Hepatocyte (in vitro differentiated cells): ENCODE measurements around the gene FOSB. TPM values are rescaled to one million over a fixed set of nuclear protein-coding genes. Genes with fewer than 3 reads are reported as not detected.
A peak's percentile ranks its signal among the peaks of the same experiment; 100 is the strongest.

Experiments
- DNase-seq: peaks from one replicate; pipeline ENCODE4 v3.0.0-alpha.2; 2016; ENCODE audit warnings: low spot score
- H2AFZ ChIP-seq: fragments of 200-600 bp; sonication (generic); 2 replicates; pipeline ENCODE4 v1.6.0; 2016; ENCODE audit warnings: antibody characterized with exemption, mild to moderate bottlenecking
- H3K27ac ChIP-seq: fragments of 200-600 bp; sonication (generic); 2 replicates; pipeline ENCODE4 v1.5.1; 2016; ENCODE audit warnings: mild to moderate bottlenecking
- H3K27me3 ChIP-seq: fragments of 200-600 bp; sonication (generic); 2 replicates; pipeline ENCODE4 v1.6.1; 2016
- H3K36me3 ChIP-seq: fragments of 200-600 bp; sonication (generic); replicated peaks from 2 replicates; pipeline ENCODE4 v1.5.1; 2016; ENCODE audit warnings: low read depth; ENCODE audit not compliant: insufficient read depth
- H3K4me1 ChIP-seq: fragments of 200-600 bp; sonication (generic); 2 replicates; pipeline ENCODE4 v1.5.1; 2016; ENCODE audit warnings: mild to moderate bottlenecking, moderate library complexity; ENCODE audit not compliant: insufficient read depth
- H3K4me2 ChIP-seq: fragments of 200-600 bp; sonication (generic); 2 replicates; pipeline ENCODE4 v1.6.0; 2016
- H3K4me3 ChIP-seq: fragments of 200-600 bp; sonication (generic); 2 replicates; pipeline ENCODE4 v1.5.1; 2016; ENCODE audit warnings: mild to moderate bottlenecking
- H3K79me2 ChIP-seq: fragments of 200-600 bp; sonication (generic); 2 replicates; pipeline ENCODE4 v1.6.0; 2017; ENCODE audit warnings: mild to moderate bottlenecking
- H3K9me2 ChIP-seq: fragments of 200-600 bp; sonication (generic); replicated peaks from 2 replicates; pipeline ENCODE4 v1.6.0; 2017; ENCODE audit warnings: mild to moderate bottlenecking; ENCODE audit not compliant: insufficient read depth
- H3K9me3 ChIP-seq: fragments of 200-600 bp; sonication (generic); 2 replicates; pipeline ENCODE4 v1.5.1; 2016; ENCODE audit warnings: low read depth, mild to moderate bottlenecking
- H4K20me1 ChIP-seq: fragments of 200-600 bp; sonication (generic); 2 replicates; pipeline ENCODE4 v1.6.0; 2016; ENCODE audit warnings: mild to moderate bottlenecking; ENCODE audit not compliant: insufficient read depth, poor library complexity, severe bottlenecking
- EZH2 ChIP-seq: fragments of 200-600 bp; sonication (generic); IDR thresholded peaks from 2 replicates; pipeline ENCODE4 v1.6.1; 2016; ENCODE audit warnings: antibody characterized with exemption, mild to moderate bottlenecking, borderline replicate concordance
- EZH2phosphoT487 ChIP-seq: fragments of 200-600 bp; sonication (generic); IDR thresholded peaks from one replicate; pipeline ENCODE4 v1.6.1; 2018; ENCODE audit warnings: antibody characterized with exemption, mild to moderate bottlenecking, low read depth, moderate library complexity; ENCODE audit not compliant: unreplicated experiment, severe bottlenecking
- WGBS: methylation state at CpG from one replicate; pipeline ENCODE4 v1.1.6; 2016; ENCODE audit warnings: low lambda C conversion rate; ENCODE audit errors: missing lambda C conversion rate; 5-methylcytosine and 5-hydroxymethylcytosine counted together
- polyA plus RNA-seq: library from polyadenylated mRNA; unstranded; fragments of >200 nt; fragmentation: Nextera tagmentation; extraction: Ambion mirVana; gene quantifications from 2 replicates; pipeline ENCODE4 v1.2.1, GENCODE V29; 2016
- total RNA-seq: library from RNA; depleted of rRNA; stranded (reverse); fragments of >200 nt; gene quantifications from 2 replicates; pipeline ENCODE4 v1.2.3, GENCODE V29; 2014
- TF ChIP-seq, protein P1 (sequence below): fragments of 200-600 bp; sonication (generic); IDR thresholded peaks from 2 replicates; pipeline ENCODE4 v1.5.1; 2016; ENCODE audit warnings: antibody characterized with exemption, mild to moderate bottlenecking; ENCODE audit not compliant: poor library complexity

Gene FOSB
- total and polyA plus RNA-seq, 2 experiments from 2014 or later = 73.1 to 114 TPM

- Histone ChIP-seq H3K9me2 (no peaks in the 10 kb centered on the region), H3K4me2 (peak overlapping the region; percentile 73), H3K27me3 (peaks cover 3% of the 10 kb centered on the region), H3K36me3 (no peaks in the 10 kb centered on the region), H4K20me1 (no peaks in the 10 kb centered on the region), H2AFZ (peak overlapping the region; percentile 23), H3K27ac (peak overlapping the region; percentile 95), H3K4me1 (no peaks in the 10 kb centered on the region), H3K4me3 (peak overlapping the region; percentile 20), H3K9me3 (no peaks in the 10 kb centered on the region), H3K79me2 (no peaks in the 10 kb centered on the region)
- TF ChIP-seq EZH2 = no peak
- TF ChIP-seq EZH2phosphoT487 = no peak
- peak; percentile 17 for DNase-seq
- WGBS = 16% methylated on average over 12 of the region's 12 CpGs
Observed at GRCh38 chr19:45477713-45478453, 10.1 kb downstream of the FOSB start.

DNA sequence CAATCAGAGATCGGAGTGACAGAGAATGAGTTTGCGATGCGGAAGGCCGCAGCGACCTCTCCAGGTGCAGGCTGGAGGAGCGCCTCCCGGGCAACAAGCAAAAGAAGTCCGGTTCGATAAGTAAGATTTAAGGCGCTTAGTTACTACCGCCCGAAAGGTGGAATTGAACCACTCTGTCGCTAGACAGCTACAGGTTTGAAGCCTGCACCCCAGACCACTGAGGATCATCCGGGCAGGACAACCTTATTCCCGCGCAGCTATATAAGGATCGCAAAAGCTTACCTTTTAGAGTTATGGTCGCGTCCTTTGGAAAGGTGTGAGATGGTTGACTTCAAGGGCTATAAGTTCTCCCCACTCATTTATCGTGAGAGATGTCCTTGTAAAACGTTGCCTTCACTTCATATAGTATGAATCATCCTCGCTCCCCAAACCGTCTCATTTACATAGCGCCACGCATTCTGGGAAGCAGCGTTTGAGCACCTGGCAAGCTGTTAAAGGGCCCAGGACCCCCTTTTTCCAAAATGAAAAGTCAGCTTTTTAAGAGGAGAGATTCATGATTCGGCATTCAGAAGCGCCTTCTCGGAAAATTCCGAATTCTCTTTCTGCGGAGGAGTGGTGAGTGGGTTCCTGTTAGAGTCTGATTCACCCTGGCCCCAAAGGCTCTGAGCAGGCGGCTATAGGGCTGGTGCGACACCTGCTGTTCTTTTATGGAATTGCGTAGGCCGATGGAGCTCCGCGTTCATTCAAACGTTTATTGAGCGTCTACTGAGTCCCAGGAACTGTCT lies 10.8 kb downstream of the FOSB start:
- peak overlapping the region; percentile 51 for H3K4me3 ChIP-seq

DNA sequence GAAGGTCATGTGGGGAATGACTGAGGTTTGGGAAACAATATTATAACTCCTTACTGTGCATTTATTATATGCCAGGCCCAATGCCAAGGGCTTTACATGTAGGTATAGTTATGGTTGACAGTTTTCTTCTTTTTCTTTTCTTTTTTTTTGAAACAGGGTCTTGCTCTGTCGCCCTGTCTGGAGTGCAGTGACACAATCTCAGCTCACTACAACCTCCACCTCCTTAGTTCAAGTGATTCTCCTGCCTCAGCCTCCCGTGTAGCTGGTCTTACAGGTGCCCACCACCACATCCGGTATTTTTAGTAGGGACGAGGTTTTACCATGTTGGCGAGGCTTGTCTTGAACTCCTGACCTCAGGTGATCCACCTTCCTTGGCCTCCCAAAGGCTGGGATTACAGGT lies 15.2 kb downstream of the FOSB start:
- Histone ChIP-seq H4K20me1 (no peaks in the 10 kb centered on the region), H3K4me1 (no peaks in the 10 kb centered on the region), H3K27ac (no peak overlapping the region), H3K36me3 (no peaks in the 10 kb centered on the region), H2AFZ (no peak overlapping the region), H3K9me2 (no peaks in the 10 kb centered on the region), H3K27me3 (no peaks in the 10 kb centered on the region), H3K4me2 (no peak overlapping the region), H3K4me3 (no peak overlapping the region), H3K9me3 (no peaks in the 10 kb centered on the region), H3K79me2 (no peaks in the 10 kb centered on the region)
- WGBS = 92% methylated on average over 5 of the region's 5 CpGs
- no peak for TF ChIP-seq EZH2phosphoT487
- TF ChIP-seq, protein P1, sequence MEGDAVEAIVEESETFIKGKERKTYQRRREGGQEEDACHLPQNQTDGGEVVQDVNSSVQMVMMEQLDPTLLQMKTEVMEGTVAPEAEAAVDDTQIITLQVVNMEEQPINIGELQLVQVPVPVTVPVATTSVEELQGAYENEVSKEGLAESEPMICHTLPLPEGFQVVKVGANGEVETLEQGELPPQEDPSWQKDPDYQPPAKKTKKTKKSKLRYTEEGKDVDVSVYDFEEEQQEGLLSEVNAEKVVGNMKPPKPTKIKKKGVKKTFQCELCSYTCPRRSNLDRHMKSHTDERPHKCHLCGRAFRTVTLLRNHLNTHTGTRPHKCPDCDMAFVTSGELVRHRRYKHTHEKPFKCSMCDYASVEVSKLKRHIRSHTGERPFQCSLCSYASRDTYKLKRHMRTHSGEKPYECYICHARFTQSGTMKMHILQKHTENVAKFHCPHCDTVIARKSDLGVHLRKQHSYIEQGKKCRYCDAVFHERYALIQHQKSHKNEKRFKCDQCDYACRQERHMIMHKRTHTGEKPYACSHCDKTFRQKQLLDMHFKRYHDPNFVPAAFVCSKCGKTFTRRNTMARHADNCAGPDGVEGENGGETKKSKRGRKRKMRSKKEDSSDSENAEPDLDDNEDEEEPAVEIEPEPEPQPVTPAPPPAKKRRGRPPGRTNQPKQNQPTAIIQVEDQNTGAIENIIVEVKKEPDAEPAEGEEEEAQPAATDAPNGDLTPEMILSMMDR = no peak
- TF ChIP-seq EZH2 = no peak
- DNase-seq = no peak

More for the DNA sequence above, 10.8 kb downstream of the FOSB start:
- TF ChIP-seq EZH2 = no peak
- TF ChIP-seq, protein P1 = peak; percentile 98
- DNase-seq = peak; percentile 90
- no peaks in the 10 kb centered on the region for H3K4me1 ChIP-seq
- H3K9me2 ChIP-seq = no peaks in the 10 kb centered on the region
- WGBS = 1% methylated on average over 39 of the region's 39 CpGs
- H2AFZ ChIP-seq = peak overlapping the region; percentile 66
- no peaks in the 10 kb centered on the region for H3K27me3 ChIP-seq
- H3K4me2 ChIP-seq = peak overlapping the region; percentile 73
- H3K9me3 ChIP-seq = no peaks in the 10 kb centered on the region
- no peaks in the 10 kb centered on the region for H3K79me2 ChIP-seq
- no peaks in the 10 kb centered on the region for H3K36me3 ChIP-seq
- peak overlapping the region; percentile 95 for H3K27ac ChIP-seq
- no peaks in the 10 kb centered on the region for H4K20me1 ChIP-seq
